Measurements from ENCODE around the gene CES1. TPM values are rescaled to one million over a fixed set of nuclear protein-coding genes. Genes with fewer than 3 reads are reported as not detected.

Gene CES1
- total and polyA plus RNA-seq, 10 of the 15 experiments (the other 5 are each of a cell fraction or from before 2014, with no cell fraction given) = 0.08 to 0.69 (median 0.27) TPM; not detected in 6

DNA sequence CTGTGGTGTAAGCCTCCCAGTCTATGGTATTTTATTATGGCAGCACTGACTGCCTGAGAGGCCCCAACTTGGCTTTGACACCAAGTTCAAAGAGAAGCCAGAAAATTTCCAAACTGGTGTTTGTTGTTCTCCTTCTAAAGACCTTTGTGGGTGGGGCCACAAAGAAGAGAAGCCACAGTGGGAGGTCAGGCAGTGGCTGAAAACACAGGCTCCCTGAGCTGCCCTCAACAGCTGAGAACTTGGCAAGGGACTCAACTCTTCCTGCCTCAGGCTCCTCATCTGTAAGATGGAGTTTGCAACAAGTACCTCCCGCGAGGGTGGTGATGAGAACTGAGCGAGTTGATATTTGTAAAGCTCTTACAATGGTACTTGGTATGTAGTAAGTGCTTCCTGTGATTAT lies 24.1 kb upstream of the CES1 start (continued):
- TF ChIP-seq, protein P1, sequence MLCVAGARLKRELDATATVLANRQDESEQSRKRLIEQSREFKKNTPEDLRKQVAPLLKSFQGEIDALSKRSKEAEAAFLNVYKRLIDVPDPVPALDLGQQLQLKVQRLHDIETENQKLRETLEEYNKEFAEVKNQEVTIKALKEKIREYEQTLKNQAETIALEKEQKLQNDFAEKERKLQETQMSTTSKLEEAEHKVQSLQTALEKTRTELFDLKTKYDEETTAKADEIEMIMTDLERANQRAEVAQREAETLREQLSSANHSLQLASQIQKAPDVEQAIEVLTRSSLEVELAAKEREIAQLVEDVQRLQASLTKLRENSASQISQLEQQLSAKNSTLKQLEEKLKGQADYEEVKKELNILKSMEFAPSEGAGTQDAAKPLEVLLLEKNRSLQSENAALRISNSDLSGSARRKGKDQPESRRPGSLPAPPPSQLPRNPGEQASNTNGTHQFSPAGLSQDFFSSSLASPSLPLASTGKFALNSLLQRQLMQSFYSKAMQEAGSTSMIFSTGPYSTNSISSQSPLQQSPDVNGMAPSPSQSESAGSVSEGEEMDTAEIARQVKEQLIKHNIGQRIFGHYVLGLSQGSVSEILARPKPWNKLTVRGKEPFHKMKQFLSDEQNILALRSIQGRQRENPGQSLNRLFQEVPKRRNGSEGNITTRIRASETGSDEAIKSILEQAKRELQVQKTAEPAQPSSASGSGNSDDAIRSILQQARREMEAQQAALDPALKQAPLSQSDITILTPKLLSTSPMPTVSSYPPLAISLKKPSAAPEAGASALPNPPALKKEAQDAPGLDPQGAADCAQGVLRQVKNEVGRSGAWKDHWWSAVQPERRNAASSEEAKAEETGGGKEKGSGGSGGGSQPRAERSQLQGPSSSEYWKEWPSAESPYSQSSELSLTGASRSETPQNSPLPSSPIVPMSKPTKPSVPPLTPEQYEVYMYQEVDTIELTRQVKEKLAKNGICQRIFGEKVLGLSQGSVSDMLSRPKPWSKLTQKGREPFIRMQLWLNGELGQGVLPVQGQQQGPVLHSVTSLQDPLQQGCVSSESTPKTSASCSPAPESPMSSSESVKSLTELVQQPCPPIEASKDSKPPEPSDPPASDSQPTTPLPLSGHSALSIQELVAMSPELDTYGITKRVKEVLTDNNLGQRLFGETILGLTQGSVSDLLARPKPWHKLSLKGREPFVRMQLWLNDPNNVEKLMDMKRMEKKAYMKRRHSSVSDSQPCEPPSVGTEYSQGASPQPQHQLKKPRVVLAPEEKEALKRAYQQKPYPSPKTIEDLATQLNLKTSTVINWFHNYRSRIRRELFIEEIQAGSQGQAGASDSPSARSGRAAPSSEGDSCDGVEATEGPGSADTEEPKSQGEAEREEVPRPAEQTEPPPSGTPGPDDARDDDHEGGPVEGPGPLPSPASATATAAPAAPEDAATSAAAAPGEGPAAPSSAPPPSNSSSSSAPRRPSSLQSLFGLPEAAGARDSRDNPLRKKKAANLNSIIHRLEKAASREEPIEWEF (IDR thresholded peaks at IDR 0.05; ENCODE audit: insufficient replicate concordance, low read depth, low read length) = no peak

DNA sequence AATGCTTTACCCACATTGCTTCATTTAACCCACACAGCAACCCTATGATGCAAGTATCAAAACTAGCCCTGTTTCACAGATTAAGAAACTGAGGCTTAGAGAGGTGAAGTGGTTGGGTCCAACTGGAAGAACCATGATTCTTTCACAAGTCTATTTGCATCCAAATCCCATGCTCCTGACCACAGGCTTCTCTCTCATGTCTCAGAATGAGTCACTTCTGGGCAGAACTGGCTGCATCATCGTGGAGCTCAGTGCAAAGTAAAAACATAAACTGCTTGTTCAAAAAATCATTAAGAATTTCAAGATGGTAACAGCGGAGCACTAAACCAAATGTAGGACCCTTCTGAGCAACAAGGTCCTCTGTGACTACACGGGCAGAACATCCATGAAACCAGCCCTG lies 20.2 kb upstream of the CES1 start:
- no peak overlapping the region for H3K4me3 ChIP-seq
- H4K20me1 ChIP-seq (ENCODE audit: control insufficient read depth, insufficient read depth) = no peaks in the 10 kb centered on the region
- in situ Hi-C loops (cut with MboI) (no loop called here), intact Hi-C loops (cut with micrococcal nuclease; ENCODE audit: unreplicated experiment) (no loop called here)
- no TSS peak for BruUV-seq (replicated peaks)
- no peaks in the 10 kb centered on the region for H3K36me3 ChIP-seq (ENCODE audit: control insufficient read depth in 2 of 2, insufficient read depth in 2 of 2, low read length in 1 of 2)
- no peak for ATAC-seq
- ChIA-PET RAD21 (ENCODE audit: unreplicated experiment) (no interaction called here), POLR2A (no interaction called here), CTCF (no interaction called here), SMC1A (ENCODE audit: uncharacterized antibody, unreplicated experiment) (no interaction called here)
- FAIRE-seq = no peak
- no peaks in the 10 kb centered on the region for H3K9me3 ChIP-seq (replicated peaks; ENCODE audit: control insufficient read depth, insufficient read depth, low read length)
- no peak overlapping the region for H2AFZ ChIP-seq (ENCODE audit: control insufficient read depth, low read depth, low read length)
- no peak for DNase-seq (ENCODE audit: low read depth, low spot score)
- 10% methylated on average over 3 of the region's 3 CpGs for WGBS (ENCODE audit: insufficient coverage, insufficient replicate concordance, low lambda C conversion rate, missing lambda C conversion rate)
- no peak overlapping the region for H3K9ac ChIP-seq (ENCODE audit: control insufficient read depth, insufficient read depth, low read length)
- no peaks in the 10 kb centered on the region for H3K27me3 ChIP-seq (replicated peaks in 1 of 2; ENCODE audit: control insufficient read depth in 2 of 2, insufficient read depth in 2 of 2, low read length in 1 of 2)
- no peak overlapping the region for H3K27ac ChIP-seq (ENCODE audit: control insufficient read depth, insufficient read depth)
- no peak overlapping the region for H3K4me2 ChIP-seq (ENCODE audit: control insufficient read depth, insufficient read depth)
- no peaks in the 10 kb centered on the region for H3K4me1 ChIP-seq (ENCODE audit: control insufficient read depth, insufficient read depth, low read length)
- no peaks in the 10 kb centered on the region for H3K79me2 ChIP-seq (ENCODE audit: control insufficient read depth, insufficient read depth, low read length)
- no peak for TF ChIP-seq NBN (IDR thresholded peaks at IDR 0.05)
- TF ChIP-seq, protein P1 (IDR thresholded peaks at IDR 0.05; ENCODE audit: insufficient replicate concordance, low read depth, low read length) = no peak
- no peak for TF ChIP-seq HDAC6 (IDR thresholded peaks at IDR 0.05; ENCODE audit: unreplicated experiment)
- no peak for TF ChIP-seq MTA3 (IDR thresholded peaks at IDR 0.05; ENCODE audit: borderline replicate concordance, low read length)
- TF ChIP-seq, protein P2, sequence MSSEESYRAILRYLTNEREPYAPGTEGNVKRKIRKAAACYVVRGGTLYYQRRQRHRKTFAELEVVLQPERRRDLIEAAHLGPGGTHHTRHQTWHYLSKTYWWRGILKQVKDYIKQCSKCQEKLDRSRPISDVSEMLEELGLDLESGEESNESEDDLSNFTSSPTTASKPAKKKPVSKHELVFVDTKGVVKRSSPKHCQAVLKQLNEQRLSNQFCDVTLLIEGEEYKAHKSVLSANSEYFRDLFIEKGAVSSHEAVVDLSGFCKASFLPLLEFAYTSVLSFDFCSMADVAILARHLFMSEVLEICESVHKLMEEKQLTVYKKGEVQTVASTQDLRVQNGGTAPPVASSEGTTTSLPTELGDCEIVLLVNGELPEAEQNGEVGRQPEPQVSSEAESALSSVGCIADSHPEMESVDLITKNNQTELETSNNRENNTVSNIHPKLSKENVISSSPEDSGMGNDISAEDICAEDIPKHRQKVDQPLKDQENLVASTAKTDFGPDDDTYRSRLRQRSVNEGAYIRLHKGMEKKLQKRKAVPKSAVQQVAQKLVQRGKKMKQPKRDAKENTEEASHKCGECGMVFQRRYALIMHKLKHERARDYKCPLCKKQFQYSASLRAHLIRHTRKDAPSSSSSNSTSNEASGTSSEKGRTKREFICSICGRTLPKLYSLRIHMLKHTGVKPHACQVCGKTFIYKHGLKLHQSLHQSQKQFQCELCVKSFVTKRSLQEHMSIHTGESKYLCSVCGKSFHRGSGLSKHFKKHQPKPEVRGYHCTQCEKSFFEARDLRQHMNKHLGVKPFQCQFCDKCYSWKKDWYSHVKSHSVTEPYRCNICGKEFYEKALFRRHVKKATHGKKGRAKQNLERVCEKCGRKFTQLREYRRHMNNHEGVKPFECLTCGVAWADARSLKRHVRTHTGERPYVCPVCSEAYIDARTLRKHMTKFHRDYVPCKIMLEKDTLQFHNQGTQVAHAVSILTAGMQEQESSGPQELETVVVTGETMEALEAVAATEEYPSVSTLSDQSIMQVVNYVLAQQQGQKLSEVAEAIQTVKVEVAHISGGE (CRISPR knock-in tag; IDR thresholded peaks at IDR 0.05) = no peak
